LNCaP clone FGC (cell line): ENCODE measurements around the gene FCGBP.

Experiments
- DNase-seq: peaks from one replicate; pipeline ENCODE4 v3.0.0-alpha.2; 2011; ENCODE audit warnings: low read depth
- H3K4me3 ChIP-seq: 2 replicates; pipeline ENCODE4 v1.5.1; 2011; ENCODE audit warnings: mild to moderate bottlenecking, low read depth, low read length, control low read depth
- TF ChIP-seq, protein P1 (sequence below): IDR thresholded peaks from 2 replicates; pipeline ENCODE4 v1.5.1; 2012; ENCODE audit warnings: mild to moderate bottlenecking; ENCODE audit not compliant: control insufficient read depth, insufficient read depth; ENCODE audit errors: extremely low read depth

The FCGBP gene

DNA sequence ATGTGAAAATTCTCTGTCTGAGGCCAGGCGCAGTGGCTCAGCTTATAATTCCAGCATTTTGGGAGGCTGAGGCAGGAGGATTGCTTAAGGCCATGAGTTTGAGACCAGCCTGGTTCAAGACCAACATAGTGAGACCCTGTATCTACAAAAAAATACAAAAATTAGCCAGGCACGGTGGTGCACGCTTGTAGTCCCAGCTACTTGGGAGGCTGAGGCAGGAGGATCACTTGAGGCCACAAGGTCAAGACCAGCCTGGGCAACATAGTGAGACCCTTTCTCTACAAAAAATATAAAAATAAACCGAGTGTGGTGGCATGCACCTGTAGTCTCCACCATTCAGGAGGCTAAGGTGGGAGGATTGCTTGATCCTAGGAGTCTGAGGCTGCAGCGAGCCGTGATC lies 2.2 kb upstream of the FCGBP start:
- TF ChIP-seq, protein P1, sequence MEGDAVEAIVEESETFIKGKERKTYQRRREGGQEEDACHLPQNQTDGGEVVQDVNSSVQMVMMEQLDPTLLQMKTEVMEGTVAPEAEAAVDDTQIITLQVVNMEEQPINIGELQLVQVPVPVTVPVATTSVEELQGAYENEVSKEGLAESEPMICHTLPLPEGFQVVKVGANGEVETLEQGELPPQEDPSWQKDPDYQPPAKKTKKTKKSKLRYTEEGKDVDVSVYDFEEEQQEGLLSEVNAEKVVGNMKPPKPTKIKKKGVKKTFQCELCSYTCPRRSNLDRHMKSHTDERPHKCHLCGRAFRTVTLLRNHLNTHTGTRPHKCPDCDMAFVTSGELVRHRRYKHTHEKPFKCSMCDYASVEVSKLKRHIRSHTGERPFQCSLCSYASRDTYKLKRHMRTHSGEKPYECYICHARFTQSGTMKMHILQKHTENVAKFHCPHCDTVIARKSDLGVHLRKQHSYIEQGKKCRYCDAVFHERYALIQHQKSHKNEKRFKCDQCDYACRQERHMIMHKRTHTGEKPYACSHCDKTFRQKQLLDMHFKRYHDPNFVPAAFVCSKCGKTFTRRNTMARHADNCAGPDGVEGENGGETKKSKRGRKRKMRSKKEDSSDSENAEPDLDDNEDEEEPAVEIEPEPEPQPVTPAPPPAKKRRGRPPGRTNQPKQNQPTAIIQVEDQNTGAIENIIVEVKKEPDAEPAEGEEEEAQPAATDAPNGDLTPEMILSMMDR, result no peak
- DNase-seq, result no peak
- no peak overlapping the region for H3K4me3 ChIP-seq

DNA sequence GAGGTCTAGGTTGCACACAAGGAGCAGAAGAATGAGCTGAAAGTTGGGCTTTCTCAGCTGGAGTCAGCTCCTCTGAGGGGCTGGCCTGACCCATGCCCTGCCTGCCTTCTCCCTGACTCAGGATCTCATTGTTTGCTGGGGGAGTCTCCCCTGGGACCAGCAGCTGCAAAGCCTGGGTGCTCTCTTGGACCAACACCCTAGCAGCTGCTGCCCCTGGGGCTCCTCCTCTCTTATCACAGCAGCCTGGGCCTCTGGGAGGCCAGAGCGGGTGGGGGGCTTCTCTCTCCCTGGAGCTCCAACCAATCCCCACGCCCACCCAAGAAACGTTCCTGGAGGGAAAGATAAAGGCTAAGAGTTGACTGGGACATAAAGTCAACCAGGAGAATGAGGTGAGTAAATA lies 1.6 kb upstream of the FCGBP start:
- no peak for DNase-seq
- TF ChIP-seq, protein P1, result no peak
- H3K4me3 ChIP-seq, result no peak overlapping the region

DNA sequence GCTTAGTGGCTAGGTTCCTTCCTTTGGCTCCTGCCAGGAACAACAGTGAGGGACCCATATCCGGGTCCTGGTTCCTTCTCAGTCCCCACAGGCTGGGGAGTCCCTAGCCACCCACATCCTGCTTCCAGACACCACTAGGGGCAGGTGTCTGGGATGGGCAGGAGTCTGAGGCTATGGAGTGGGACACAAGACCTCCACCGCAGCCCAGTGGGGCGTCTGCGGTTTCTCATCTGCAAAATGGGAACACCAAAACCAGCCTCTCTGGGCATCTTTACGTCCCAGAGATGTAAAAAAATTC lies 879 bp upstream of the FCGBP start:
- no peak overlapping the region for H3K4me3 ChIP-seq
- no peak for DNase-seq
- TF ChIP-seq, protein P1, result no peak

DNA sequence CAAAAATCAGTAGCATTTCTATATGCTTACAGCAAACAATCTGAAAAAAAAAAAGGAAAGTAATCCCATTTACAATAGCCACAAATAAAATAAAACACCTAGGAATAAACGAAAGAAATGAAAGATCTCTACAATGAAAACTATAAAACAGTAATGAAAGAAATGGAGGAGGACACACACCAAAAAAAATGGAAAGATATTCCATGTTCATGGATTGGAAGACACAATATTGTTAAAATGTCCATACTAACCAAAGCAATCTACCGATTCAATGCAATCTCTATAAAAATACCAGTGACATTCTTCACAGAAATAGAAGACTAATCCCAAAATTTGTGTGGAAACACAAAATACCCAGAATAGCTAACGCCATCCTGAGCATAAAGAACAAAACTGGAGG lies 4.7 kb downstream of the FCGBP start:
- no peak overlapping the region for H3K4me3 ChIP-seq
- no peak for DNase-seq
- TF ChIP-seq, protein P1, result no peak

DNA sequence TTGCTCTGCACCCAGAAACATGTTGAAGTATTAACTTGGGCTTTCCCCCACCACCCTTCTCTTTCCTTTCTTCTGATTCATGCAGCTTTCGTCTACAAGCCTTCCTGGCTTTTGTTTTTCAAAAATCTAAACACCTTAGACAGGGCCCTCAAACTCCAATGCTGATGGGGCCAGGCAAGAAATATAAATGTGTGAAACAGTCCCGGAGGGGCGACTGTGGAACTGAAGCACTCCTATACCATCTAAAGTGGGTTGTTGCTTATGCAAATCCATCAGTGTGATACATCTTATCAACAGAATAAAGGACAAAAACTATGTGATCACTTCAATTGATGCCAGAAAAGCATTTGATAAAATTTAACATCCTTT lies 6.1 kb downstream of the FCGBP start:
- no peak overlapping the region for H3K4me3 ChIP-seq
- TF ChIP-seq, protein P1, result no peak

DNA sequence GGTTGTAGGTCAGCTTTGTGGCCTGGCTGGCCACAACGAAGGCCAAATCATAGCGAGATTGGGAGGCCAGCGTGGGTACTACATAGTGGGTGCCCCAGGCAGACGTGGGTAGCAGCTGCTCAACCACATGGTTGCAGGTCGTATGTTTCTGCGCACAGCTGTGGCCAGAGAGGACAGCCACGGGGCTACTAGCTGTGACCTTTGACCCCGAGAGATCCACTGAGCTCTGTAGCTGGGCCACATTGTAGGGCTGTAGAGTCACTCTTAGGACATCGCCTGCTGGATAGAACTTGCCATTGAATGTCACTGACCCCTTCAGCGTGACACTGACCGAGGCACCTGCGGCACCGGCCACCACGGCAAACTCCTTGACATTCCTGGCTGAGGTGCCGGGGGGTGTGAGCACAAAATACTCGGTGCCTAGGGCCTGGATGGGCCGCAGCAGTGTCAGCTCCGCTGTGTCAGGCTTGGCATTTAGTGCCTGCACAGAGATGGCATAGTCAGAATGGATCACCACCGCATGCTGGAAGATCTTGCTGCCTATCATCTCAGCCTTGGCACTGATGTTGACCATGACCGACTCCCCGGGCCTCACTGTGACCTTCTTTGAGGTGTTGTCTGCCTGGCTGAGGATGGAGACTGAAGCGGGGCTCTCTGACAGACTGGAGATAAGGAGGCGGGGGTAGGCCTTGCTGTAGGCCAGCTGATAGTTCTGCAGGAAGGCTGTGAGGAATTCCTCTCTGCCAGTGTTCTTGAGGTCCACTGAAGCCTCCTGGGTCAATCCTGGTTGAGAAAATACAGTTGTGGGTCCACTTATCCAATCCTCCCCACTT lies 6.7 kb downstream of the FCGBP start:
- H3K4me3 ChIP-seq, result no peak overlapping the region
- TF ChIP-seq, protein P1, result no peak
- DNase-seq, result no peak

More for the DNA sequence above, 6.1 kb downstream of the FCGBP start:
- no peak for DNase-seq

DNA sequence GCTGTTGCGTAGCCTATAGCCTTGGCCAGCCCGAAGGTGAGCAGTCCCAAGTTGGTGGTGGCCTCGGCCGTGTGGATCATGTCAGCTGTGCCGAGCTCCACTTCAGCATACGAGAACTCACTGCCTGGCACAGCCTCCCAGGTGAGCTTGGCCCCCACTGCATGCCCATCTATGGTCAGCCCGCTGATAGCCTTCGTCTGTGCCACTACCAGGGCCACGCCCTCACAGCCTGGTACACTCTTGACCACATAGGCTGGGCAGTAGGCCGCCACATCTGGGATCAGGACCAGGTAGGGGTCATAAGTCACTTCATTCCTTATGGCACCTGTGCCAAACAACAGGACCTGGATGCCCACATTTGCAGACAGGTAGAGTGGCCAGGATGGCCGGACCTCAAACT lies 7.4 kb downstream of the FCGBP start:
- no peak overlapping the region for H3K4me3 ChIP-seq
- TF ChIP-seq, protein P1, result no peak
- DNase-seq, result no peak
